Activated CD4-positive, alpha-beta T cell treated with anti-CD3 and anti-CD28 coated beads for 4 hours (primary cell): Measurements from ENCODE around the gene CCL28.
A peak's percentile ranks its signal among the peaks of the same experiment; 100 is the strongest.
"Not testable (repeated sequence)": the region's sequence is repeated elsewhere in the genome, so short reads cannot be mapped to it uniquely, and the experiment has no call there.

ENCODE experiments used
- DNase-seq, 2 donors: peaks; one replicate each; pipeline ENCODE4 v3.0.0-alpha.2; 2020

Gene CCL28

DNA sequence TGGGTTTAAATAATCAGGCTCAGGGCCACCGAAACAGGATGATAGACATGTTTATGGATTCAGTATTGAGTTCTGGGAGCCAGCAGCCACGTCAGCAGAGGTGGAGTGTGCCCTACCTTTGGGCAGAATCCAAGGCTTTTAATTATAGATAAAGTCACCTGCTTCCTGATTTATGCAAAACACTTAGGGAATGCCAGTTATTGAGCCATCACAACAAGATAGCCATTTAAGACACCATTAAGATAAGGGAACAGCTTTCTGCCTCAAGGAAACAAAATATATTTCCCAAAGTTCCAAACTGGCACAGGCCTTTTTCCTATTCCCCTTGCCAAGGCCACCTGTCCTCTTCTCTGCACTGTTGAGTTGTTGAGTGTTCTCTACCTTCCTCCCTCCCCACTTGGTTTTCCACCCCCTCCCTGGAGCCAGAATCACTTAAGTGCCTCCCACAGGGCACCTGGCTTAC, 2.4 kb downstream of the CCL28 start:
- no peak for DNase-seq

DNA sequence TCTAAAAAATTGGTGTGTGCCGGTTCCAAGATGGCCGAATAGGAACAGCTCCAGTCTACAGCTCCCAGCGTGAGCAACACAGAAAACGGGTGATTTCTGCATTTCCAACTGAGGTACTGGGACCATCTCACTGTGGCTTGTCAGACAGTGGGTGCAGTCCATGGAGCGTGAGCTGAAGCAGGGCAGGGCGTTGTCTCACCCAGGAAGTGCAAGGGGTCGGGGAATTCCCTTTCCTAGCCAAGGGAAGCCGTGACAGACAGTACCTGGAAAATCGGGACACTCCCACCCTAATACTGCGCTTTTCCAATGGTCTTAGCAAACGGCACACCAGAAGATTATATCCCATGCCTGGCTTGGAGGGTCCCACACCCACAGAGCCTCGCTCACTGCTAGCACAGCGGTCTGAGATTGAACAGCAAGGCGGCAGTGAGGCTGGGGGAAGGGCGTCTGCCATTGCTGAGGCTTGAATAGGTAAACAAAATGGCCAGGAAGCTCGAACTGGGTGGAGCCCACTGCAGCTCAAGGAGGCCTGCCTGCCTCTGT, 9.6 kb downstream of the CCL28 start:
- not testable (repeated sequence) for DNase-seq

GRCh38 chr5:43401827-43402226, 10.4 kb downstream of the CCL28 start:
- DNase-seq = no peak

DNA sequence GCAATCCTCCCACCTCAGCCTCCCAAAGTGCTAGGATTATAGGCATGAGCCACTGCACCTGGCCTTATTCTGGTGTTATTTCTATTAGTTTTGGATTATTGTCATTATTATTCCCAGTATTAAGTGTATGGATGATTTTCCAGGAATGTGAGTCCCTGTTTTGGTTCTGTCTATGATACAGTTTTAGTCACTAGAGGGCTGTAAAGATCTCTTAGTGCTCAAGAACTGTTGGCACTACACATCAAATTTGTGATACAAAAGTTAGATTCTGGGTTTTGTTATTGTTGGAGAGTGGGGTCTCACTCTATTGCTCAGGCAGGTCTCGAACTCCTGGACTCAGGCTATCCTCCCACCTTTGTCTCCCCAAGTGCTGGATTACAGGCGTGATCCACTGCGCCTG, 12.1 kb downstream of the CCL28 start:
- DNase-seq = no peak

DNA sequence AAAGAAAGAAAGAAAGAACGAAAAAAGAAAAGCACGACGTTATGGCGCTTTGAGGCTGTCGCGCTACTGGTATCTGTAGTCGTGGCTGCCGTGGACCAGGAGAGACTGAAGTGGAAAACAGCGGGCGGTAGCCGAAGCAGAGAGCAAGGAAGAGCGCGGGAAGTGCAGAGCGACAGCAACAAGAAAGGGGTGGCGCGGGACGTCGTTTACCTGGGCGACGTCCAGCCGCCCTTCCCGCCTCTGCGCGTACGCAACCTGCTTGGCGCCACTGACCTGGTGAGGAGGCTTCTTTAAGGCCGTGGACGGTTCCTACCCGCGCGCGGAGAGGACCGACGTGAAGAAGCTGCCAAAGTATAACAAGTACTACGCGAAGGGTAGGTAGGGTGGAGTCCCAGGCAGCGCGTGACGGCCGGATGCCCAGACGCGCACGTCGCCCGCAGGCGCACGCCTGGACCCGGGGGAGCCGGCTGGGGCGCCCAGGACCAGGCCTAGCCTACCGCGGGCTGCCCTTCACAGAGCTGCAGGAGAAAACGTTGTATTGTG, 15.4 kb downstream of the CCL28 start:
- DNase-seq = peak; percentile 23 to 44

- no peak for DNase-seq
Observed at GRCh38 chr5:43390471-43390870, 21.7 kb downstream of the CCL28 start.

GRCh38 chr5:43389679-43390329, 22.4 kb downstream of the CCL28 start:
- peak; percentile 28 to 51 for DNase-seq

- DNase-seq = no peak
Observed at GRCh38 chr5:43386960-43387362, 25.2 kb downstream of the CCL28 start.

DNA sequence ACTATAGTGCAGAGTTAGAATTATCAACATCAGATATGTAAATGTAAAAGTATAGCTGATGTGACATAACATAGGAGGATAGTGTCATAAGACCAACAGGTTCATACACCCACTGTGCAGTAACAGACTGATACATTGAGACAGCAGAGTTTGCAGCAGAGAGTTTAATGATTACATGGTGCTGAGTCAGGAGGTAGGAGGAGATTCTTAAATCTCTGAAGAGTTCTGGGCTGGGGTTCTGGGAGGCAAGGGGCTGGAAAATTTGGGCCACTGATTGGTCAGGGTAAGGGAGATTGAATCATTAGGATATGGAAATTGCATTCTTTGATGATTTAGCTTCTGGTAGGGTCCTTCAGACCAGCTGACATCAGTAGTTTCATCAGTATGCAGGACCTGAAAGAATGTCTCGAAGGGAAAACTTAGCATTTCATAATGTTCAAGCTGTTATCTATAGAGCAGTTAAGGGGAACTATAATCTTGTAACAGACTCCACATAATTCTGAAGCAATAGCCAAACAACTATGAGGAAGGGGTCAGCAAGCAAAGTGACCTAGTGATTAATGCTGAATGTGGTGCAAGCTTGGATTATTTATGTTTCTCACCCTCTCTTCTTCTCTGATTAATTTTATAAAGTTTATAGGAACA, 35.6 kb downstream of the CCL28 start:
- DNase-seq = no peak

DNA sequence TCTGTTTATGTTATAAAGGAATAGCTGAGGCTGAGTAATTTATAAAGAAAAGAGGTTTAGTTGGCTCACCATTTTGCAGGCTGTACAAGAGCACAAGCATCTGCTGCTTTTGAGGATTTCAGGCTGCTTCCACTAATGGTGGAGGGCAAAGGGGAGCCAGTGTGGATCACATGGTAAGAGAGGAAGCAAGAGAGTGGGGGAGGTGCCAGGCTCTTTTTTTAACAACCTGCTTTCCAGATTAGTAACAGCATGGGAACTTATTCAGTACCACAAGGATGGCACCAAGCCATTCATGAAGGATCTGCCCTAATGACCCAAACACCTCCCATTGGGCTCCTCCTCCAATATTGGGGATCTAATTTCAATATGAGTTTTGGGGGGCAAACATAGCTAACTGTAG, 40.4 kb downstream of the CCL28 start:
- no peak for DNase-seq

- no peak for DNase-seq
Observed at GRCh38 chr5:43370352-43370751, 41.8 kb downstream of the CCL28 start.

DNA sequence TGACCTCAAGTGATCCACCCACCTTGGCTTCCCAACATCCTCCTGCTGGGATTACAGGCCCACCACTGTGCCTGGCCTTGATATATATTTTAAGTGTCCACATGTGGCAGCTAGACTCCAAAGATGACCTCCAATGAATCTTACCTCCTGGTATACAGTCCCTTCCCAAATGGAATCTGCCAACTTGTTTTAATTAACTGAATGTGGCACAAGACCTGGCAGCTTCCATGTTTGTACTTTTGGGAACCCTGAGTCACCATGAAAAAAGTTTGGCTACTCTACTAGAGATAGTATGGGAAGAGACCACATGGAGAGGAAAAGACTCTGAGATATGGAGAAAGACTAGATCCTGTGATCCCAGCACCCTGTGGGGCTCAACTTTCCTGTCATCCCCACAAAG, 42.5 kb downstream of the CCL28 start:
- no peak for DNase-seq

DNA sequence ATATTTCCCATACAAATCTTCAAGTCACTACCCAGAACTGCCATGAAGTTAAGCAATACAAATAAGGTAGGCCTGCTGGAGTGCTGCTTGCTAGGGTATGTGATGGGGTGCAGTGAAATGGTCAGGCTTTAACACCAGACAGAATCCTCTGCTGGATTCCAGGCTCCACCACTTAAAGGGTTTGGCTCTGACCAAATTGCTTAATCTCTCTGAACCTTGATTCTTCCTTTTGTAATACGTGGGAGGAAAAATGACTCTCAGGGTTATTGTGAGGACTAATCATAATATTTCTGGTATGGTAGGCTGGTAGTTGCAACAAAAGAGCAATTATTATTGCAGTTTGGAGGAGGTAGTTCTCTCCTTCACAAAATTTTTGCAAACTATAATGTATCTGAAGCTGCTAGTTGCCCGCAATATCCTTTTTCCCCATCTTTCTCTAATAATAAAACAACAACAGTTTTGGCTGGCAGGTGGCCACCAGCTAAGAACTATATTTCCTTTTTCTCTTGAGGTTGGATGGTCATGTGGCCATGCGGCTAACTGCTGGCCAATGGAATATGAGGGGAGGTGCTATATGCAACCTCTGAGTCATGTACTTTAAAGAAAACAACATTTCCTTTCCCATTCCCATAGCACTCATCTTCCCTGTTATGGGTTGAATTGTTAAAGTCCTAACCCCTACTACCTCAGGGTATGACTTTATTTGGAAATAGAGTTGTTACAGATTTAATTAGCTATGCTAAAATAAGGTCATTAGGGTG, 44.1 kb downstream of the CCL28 start:
- no peak for DNase-seq

DNA sequence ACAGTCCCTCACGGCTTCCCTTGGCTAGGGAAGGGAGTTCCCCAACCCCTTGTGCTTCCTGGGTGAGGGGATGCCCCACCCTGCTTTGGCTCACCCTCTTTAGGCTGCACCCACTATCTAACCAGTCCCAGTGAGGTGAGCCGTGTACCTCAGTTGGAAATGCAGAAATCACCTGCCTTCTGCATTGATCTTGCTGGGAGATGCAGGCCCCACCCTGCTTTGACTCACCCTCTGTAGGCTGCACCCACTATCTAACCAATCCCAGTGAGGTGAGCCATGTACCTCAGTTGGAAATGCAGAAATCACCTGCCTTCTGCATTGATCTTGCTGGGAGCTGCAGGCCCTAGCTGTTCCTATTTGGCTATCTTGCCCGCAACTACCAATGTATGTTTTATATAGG, 44.7 kb downstream of the CCL28 start:
- no peak for DNase-seq

GRCh38 chr5:43366680-43367246, 45.4 kb downstream of the CCL28 start:
- not testable (repeated sequence) for DNase-seq

DNA sequence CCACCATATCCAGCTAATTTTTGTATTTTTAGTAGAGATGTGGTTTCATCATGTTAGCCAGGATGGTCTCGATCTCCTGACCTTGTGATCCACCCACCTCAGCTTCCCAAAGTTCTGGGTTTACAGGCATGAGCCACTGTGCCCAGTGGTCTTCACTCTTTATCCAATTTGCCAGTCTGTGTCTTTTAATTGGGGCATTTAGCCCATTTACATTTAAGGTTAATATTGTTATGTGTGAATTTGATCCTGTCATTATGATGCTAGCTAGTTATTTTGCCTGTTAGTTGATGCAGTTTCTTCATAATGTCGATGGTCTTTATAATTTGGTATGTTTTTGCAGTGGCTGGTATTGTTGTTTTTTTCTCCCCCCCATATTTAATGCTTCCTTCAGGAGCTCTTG, 47.0 kb downstream of the CCL28 start:
- DNase-seq = not testable (repeated sequence)

DNA sequence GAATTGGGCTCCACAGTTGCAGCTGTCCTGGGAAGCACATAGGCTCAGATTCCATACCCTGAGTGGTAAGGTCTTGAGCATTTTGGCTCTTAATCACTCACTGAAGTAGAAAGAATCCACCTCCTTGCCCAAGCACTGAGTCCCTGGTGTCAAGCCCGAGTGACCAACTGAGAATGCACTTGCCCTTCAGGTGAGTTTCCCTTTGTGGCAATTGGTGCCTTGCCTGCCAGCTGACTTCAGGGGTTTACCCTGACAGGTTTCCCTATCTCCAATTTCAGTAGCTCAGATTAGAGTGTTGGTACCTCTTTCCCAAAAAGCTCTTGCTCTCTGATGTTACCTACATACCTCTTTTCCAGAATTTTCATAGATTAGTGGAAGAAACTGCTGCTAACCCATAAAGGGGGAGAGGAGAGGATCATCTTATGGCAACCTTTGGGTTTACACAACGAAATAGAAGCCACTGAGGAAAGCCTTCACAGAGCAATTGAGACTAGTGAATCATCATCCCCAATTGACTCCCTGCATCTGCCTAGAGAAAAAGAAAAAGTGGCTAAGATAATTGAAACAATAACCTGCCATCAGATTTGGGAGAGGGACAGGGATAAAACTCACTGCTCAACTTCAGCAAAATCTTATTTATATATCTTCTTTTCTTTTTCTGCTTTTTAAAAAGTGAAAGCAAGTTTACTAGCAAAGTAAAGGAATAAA, 48.6 kb downstream of the CCL28 start:
- DNase-seq = no peak

DNA sequence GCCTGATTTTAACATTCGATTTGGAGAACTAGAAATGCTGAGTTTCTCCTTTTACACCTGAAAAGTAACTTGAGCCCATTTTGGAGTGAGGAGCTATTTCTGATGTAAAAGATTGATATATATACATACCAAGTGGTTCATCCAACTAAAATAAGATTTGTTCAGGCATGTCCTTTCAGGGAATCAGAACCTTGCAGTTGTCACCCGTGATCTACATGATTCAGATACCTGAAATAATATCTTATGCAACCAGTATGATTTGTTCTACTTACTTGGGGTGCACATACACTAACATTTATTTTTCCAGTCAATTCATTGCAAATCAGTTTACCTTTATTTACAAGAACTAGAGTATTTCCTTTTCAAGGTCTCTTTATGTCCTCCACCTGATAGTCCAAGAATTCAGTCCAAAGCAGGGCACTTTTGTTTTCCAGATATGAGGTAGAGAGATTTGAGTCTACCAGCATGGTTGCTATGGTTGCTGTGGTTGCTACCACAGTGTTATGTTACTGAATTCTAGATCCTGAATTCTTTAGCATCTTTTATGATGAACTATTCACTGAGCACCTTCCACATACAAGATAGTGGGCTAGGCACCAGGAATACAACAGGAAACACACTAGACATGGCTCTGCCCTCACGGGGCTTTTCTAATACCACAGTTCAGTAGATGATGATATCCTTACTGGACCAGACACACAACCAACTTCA, 49.3 kb downstream of the CCL28 start:
- DNase-seq = no peak

DNA sequence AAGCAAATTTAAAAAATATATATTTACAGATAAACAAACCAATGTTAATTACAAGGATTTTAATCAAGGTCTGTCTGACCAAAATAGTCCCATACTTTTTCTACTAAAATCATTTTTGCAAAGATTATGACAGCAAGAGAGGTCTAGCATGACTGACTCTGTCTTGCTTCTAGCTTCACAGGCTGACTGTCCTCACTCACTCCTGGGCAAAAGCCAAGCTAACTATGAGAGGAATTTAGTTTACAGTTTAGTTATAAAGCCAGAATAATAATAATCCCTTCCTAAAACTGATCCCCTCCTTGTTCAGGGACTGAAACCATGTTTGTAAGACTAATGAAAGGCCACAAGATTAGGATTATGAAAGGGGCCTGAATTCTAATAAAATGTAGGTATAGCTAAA, 53.5 kb downstream of the CCL28 start:
- DNase-seq = no peak

DNA sequence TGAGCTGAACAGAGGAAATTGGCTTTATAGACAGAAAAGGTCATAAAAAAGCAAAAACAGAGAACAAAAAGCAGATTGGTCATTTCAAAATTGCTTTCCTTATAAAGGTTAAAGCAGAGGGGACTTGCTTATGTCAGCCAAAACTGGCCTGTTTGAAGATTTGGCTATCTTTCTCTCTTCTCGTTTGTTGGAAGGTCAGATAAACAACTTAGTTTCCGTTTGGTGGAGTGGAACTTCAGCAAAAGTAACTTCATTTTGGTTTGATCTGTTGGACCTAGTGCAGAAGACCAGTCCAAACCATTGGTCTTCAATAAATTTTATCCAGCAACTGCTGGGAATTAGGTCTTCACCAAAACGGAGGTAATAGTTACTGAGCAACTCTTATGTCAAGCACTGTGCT, 53.9 kb downstream of the CCL28 start:
- no peak for DNase-seq

GRCh38 chr5:43357878-43358281, 54.3 kb downstream of the CCL28 start:
- no peak for DNase-seq

DNA sequence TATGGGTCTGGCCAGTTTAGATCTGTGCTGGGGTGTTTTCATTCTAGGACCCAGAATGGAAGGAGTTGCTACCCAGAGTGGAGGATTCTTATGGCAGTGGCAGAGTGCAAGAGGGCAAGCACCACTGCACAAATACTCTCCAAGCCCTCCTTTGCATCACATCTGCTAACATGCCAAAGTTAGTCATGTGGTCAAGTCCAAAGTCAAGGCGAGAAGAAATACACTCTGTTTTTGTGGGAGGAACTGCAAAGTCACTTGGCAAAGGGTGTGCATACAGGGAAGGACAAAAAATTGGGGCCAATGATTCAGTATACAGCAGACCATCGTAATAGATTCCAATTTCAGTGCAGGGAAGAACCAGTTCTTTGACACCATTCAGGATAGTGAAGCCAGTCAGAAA, 55.1 kb downstream of the CCL28 start:
- no peak for DNase-seq
